Hepatic stellate cell (primary cell): ENCODE measurements around the gene MPPED1.

Experiments used
- DNase-seq: peaks from one replicate; pipeline ENCODE4 v3.0.0; 2011; ENCODE audit warnings: low spot score

Gene MPPED1

DNA sequence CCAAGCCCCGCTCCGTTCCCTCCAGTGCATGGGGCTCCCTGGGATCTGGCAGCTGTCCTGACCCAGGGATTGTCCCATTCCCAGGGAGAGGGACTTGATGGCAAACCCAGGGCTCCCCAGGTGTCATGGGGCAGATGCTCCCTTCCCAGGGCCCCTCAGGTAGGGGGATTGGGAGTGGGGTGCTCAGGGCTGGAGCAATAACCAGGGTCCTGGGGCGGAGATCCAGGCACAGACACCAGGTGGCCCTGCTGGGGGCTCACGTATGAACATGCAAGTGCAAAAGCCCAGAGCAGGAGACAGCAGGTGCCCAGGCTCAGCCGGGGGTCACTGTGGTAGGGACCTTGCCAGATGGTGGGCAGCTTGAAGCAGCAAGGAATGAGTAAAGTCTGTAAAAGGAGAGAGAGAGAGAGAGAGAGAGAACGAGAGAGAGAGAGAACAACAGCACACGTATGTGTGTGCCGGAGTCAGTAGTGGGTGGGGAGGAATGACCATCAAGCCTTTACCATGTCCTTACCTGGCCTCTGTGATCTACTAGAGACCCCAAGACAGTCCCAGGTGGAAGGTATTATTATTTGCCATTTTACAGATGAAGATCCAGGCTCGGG, 19.3 kb upstream of the MPPED1 start:
- no peak for DNase-seq

DNA sequence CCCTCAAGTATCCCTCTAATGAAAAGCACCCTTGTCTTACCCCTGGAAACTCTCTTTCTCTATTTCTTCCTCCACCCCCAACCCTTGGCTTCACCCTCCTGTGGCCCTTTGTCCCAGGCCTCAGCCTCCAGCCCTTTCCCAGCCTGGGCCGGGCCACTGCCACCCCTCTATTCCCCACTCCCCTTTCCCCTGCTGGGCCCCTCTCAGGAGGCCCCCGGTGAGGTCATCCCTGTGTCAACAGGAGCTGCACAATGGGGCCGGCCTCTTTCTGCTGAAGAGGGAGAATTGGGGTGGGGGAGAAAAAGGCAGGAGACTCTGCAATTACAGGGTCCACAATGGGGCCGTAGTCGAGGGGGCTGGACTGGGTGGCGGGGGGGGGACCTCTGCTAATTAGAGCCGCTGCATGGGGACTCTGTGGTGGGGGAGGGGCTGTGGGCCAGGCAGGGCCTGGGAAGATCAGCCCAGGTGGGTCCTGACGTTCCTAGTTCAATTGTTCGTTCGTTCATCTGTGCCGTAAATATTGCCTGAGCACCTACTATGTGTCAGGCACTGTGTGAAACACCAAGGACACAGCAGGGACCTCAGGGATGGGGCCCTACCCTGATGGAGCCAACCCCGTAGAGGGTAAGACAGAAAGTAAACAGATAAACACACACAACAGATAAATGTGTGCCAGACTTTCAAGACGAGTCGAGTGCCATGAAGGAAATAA, 18.5 kb upstream of the MPPED1 start:
- no peak for DNase-seq

DNA sequence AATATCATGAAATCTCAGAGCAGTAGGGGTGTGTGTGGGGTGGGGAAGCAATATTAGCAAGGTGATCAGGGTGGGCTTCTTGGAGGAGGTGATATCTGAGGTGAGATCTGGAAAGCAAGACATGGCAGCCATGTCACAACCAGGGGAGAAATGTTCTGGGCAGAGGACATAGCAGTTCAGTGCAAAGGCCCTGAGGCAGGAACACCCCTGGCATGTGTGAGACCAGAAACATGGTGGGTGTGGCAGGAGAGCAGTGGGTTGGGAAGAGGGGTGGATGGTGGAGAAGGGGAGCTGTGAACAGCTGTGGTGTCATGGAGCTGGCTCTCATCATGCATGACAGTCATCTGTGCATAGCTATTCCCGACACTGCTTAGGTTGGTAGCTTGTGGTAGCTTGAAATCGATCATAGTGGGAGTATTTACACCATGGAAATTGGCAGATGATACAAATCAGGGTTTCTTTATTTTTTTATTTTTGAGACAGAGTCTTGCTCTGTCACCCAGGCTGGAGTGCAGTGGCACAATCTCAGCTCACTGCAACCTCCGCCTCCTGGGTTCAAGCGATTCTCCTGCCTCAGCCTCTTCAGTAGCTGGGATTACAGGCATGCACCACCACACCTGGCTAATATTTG, 17.9 kb upstream of the MPPED1 start:
- no peak for DNase-seq

DNA sequence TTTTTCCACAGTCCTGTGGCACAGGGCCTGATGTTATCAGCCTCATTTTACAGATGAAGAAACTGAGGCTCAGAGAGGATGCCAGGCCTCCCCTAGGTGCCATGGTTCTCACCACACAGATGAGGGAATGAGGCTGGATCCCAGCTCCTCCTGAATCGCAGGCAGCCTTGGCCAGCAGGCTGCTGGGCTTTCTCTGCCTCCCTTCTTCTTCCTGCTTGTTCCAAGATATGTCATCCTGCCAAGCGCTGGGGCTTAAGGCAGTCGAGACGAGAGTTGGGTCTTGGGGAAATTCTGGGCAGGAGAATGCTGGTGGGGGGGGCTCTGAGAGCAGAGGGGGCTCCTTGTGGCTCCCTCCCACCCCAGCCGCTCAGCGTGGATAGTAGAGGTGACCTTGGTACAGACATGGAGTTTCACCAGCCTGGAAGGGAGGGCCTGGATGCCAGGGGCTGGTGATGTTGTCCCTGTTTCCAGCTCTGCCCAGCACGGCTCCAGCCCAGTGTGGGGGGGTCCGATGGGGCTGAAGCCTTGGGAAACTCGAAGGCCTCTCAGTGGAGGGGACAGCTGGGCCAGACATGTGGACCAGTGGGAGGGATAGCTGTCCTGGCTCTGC, 16.6 kb upstream of the MPPED1 start:
- DNase-seq, result no peak

DNA sequence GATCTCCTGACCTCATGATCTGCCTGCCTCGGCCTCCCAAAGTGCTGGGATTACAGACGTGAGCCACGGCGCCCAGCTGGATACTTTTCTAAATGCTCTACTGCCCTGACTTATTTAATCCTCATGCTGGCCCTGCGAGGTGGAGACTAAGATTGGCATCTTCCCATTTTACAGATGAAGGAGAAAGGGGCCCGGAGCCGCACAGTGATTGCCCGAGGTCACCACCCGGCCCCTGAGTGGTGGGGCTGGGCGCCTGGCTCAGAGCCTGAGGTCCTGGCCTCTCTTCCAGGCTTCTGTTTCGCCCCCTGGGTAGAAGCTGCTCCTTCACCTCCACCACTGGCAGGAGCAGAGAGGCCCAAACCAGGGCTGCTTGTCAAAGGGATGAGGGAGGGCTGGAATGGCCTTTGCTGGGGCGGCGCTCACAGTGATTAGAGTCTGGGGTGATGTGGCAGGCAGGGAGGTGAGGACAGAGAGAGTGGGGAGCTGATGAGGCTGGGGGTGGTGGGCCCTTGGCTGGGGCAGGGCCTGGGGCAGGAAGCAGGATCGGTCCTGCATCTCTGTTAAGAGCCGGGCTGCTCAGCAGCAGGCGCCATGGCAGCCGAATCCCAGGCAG, 15.4 kb upstream of the MPPED1 start:
- DNase-seq, result no peak

DNA sequence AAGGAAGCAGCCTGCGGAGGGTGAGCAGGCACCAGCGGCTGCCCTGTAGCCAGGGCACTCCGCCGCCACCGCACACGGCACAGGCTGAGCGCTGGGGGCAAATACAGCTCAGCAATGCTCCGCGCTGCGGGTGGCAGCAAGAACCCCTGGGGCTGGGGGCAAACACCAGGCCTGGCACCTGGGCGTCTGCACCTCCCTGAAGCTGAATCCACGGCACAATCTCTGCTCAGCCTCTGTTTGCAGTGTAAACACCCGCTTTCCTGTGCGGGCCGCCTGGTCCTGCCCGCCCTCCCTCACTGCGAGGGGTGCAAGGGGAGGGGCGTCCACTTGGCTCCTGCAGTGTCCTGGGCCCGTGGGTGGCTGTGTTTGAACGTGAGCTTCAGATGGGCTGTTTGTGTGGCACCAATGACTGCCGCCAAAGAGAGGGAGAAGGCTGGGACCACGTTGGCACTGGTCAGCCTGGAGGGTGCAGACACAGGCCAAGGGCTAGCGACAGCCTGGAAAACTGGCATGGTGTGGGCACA, 14.8 kb upstream of the MPPED1 start:
- DNase-seq, result no peak

DNA sequence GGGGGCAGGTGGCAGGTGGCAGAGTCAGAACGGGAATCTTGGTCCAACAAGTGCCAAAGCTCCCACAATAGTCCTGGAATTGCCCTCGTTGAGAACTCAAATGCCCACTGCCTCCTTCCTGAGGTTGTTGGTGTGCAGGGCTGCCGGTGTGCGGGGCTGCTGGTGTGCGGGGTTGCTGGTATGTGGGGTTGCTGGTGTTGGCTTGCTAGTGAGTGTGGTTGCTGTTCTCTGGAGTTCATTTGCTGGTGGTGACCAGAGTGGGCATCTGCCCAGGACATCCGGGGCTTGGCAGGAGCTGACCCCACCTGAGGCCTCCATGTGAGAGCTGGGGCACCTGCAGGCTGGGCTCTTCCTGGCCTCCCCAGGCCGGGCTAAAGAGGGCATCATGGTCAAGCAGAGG, 14.0 kb upstream of the MPPED1 start:
- DNase-seq, result no peak

DNA sequence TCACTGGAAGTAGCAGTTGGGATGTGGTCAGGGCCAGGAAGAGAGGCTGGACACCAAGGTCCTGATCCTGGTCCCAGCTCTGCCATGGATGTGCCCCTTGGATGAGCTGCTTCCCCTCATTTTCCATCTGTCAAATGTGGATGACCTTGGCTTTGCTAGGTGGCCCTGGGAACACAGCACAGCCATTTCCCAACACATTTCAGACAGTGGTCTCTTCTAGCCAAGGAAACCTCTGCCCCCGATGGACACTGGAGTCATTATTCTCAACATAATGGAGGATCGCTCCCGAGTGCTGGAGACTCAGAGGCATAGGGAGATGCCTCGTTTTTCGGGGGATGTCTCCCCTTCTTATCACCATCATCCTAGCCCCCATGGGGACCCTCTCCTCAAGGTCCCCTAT, 13.6 kb upstream of the MPPED1 start:
- no peak for DNase-seq

DNA sequence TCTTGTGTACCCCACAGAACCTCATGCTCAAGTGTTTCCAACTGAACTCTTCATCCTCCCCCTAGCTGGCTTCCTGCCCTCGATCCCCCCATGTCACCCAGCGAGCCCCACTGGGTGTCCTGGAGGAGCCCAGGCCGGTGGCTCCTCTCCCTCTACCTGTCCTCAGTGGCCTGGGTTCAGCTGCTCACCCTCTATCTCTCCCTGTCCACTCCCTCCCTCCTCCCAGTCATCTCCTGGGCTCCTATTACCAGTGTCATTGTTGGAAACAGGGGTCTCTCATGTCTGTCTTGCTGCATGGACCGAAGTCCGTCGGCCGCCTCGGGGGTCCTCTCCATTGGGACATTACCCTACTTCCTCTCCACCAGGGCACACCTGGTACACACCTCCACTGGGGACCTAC, 12.9 kb upstream of the MPPED1 start:
- DNase-seq, result no peak

DNA sequence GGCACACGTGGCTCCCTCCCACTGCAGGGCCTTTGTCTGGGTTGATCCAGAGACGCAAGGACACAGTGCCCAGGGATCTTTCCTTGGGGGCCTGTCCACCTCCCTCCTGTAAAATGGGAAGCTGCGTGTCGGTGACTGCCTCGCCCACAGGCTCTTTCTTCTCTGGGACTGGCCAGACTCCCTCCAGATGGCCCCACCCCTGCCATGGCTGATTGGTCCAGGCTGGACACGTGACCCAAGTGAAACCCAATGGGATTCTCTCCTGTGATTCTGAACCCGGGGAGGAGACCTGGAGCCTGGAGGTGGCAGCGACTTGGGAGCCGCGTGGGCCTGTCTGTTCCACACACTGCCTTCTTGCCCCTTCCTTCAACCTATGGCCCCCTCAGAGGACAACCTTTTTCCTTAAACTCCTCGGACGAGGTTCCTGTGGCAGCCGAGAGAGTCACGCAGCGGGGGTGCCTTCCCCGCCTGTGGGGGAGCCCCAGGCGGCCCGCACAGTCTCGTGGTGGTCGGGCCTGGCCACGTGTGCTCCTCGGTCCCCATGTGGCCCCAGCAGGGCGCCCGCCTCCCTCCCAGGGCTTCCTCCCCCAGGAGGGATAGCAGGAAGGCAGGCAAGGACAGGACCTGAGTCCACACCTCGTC, 12.4 kb upstream of the MPPED1 start:
- DNase-seq, result no peak

DNA sequence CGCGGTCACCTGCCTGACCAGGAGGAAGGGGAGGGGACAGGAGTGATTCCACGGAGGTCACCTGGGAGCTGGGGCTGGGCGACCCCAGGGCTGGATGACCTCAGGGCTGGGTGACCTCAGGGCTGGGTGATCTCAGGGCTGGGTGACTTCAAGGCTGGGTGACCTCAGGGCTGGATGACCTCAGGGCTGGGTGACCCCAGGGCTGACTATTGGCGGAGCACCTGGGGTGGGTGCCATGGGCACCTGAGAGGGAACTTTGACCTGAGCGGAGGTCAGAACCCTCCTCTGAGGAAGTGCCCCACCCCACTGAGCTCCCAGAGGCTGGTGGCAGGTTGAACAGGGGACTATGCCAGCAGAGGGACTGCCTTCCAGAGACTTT, 11.8 kb upstream of the MPPED1 start:
- no peak for DNase-seq

DNA sequence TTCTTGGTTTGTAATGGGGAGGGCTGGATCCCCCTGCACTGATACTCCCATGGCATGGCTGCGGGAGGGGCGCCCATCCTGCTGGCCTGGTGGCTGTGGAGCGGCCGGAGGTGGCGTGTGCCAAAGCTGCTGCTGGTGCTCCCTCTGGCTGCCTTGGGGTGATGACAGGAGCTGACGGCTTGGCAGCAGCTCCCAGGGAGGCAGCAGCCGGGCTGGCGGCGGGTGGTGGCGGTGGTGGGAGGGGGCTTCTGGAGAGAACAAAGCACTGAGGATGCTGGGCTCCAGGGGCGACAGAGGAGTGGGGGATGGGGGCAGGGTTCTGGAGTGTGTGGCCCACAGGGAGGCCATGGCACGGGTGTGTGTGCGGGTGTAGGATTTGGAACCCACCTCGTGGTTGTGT, 11.4 kb upstream of the MPPED1 start:
- DNase-seq, result no peak

DNA sequence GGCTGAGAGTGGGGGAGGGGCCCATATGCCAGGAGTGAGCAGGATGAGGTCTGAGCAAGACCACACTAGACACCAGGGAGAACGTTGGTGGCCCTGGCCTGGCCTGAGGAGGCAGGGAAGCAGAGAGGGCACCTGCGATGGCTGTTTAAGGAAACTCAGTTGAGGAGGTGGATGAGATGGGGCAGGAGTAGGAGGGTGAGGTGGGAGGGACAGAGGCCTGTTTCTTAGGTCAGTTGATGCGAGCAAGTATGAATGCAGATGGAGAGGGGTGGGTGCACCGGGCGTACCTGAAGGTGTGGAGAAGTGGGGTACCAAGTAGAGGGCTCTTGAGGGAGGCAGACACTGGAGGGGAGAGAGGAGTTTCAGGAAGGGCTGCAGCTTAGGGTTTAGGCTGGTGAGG, 10.6 kb upstream of the MPPED1 start:
- DNase-seq, result no peak

DNA sequence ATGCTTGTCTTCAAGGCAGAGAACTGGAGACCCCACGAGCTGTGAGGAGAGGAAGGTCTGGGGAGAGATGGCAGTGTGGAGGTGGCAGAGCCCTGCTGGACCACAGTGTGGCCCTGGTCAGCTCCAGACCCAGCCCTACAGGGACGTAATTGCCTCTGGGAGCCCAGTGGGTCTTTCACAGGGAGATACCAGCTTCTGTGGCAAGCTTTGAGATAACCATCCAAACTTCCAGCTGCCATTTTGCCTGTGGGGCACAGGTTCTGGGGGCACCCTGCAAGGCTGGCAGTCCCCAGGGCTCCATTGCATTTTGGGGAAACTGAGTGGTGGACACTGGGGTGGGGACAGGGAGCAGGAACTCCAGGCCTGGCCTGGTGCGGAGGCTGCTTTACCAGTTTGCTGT, 10.2 kb upstream of the MPPED1 start:
- DNase-seq, result no peak

DNA sequence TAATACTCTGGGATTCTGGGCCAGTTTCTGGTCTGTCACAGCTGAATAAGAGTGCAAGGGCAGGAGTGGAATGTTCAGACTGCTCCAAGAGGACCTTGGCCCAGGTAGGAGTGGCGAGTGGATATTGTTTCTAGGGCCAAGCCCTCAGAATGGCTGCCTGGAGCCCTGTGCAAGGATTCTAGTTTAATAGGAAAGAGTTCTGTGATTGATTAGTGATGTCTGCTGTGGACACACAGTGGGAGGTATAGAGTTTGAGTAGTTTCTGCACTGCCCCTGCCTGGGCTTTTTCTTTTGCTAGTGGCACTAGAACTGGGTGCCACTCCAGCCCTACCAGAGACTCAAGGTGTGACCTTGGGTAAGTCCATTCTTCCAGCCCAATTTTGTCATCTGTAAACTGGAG, 9.7 kb upstream of the MPPED1 start:
- no peak for DNase-seq

DNA sequence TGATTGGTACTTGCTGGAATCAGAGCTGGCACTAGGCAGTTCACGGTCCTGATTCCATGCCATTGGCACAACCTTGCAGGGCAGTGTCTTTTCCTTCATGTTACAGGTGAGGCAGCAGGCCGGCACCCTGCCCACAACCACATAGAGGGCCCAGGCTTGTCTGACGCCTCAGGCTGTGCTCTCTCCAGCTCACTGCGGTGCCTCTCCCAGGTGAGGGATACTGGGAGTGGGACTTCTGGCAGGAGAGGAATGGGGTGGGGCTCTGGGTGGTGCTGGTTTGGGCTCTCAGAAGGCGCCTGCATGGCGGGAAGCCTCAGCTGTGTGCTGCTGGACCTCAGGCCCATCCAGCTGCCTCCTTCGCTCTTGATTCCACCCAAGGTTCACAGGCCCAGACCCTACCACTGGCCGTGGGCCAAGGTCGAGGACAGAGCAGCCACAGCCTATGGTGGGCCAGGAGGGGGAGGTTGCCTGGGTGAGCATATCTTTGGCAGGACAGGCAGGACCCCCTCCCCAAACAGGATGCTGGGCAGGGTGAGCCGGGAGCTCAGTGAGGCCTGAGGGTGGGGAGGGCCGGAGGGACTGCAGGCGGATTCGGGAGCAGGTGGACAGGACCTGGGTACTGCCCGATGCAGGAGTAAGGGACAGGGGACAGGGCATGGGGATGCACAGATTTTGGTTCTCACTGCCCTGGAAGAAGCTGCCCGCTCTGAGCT, 7.0 kb upstream of the MPPED1 start:
- no peak for DNase-seq

DNA sequence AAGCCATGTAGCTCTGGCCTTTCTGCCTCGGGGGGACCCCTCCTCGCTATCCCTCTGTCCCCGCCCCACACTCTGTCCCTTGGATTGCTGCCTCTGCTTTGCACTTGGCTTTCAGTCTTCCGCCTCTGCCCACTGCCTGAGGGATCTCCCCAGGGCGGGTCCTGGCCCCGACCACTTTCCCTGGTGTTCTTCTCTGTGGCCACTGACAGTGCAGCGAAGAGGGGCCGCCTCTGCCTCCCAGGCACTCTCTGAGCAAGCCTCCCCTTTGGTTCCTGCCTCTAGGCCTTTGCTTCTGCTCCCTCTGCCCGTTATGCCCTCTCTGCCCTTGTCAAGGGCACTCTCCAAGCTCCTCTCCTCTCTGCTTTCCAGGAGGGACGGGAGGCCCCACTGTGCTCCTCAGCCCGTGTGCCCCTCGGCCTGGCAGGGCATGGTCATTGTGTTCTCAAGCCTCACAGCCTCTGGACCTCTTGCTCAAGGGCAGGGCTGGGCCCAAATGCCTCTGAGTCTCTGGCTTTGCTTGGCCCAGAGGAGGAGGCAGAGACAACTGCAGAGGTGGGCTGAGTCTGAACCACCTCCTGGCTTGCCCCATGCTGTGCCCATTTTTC, 5.5 kb upstream of the MPPED1 start:
- no peak for DNase-seq

DNA sequence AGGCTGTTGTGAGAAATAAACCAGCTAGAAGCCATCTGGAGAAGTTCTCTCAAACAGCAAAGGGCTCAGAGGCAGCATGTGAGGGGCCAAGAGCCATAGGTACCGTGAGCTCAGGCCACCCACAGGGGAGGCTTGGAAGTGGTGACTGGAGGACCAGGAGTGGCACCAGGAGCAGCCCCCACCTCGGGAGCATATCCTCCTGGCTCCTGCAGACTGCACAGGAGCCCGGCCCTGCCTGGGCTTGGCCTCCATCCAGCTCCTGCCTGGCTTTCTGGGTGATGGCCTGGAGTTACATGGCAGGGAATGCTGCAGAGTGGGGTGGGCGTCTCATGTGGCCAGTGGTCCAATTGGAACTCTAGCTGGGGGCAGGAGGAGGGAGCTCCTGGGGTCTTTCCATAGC, 4.2 kb upstream of the MPPED1 start:
- DNase-seq, result no peak

DNA sequence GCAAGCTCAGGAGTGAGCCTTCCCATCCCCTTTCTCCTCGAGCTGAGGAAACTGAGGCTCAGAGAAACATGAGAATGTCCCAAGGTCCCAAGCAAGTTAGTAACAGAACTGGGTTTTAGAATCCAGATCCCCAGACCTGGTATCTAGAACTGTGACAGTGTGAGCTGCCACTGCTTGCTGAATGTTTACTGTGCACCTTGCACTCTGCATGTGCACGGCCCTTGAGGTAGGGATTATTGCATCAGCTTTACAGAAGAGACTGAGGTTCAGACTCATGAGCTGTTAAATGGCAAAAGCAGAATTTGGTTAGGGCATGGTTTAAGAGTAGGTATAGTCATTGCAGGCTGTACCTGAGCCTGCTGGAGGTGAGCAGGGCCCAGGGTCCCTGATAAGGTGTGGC, 3.8 kb upstream of the MPPED1 start:
- no peak for DNase-seq

DNA sequence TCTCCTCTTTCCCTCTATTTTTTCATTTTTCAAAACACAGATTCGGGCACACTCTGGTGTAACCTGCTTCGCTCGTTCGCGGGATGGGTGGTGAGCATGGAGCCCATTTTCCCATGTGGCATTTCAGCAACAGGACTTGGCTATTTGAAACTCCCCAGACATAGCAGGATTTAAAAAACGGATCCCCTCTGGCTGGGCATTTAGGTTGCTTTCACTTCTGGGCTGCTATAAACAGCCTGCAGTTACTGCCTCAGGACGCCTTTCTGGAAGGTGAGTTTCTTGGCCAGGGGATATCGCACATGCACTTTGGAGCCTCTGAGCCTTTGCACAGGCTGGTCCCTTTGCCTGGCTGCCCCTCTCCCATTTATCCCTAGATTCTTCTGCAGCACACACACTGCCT, 2.8 kb upstream of the MPPED1 start:
- no peak for DNase-seq

DNA sequence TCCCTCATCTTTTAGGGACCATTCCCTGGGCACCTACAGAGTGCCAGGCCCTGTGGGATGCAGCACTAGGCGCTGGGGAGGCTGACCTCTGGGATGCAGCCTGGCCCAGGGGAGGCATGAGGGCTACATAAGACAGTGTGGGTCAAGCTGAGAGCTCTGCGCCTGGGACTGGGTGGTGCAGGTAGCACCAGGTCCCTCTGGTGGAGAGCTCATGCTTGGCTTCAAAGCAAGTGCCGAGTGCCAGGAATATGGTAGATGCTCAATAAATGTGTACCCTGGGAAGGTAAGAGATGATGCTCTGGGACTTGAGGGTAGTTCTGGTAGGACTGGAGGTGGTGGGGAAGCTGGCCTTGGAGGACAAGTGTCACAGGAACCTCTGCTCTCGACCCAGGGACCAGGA, 2.0 kb upstream of the MPPED1 start:
- no peak for DNase-seq
